Measurements from ENCODE around the gene CFAP92.

Gene CFAP92

GRCh38 chr3:128908951-128909350, 84.9 kb downstream of the CFAP92 start:
- Histone ChIP-seq H3K9me2 (ENCODE audit: low read depth, low read length) (no peaks in the 10 kb centered on the region), H3K27me3 (ENCODE audit: insufficient read depth, low read length) (no peaks in the 10 kb centered on the region), H3K9me3 (ENCODE audit: low read length) (no peaks in the 10 kb centered on the region), H3K79me2 (ENCODE audit: insufficient read depth, low read length) (no peaks in the 10 kb centered on the region), H3K9ac (ENCODE audit: low read length) (no peak overlapping the region), H3K27ac (ENCODE audit: low read depth, low read length, poor library complexity, severe bottlenecking) (no peak overlapping the region), H3K4me1 (ENCODE audit: insufficient read depth, low read length, severe bottlenecking) (no peaks in the 10 kb centered on the region), H4K20me1 (ENCODE audit: insufficient read depth, low read length) (no peaks in the 10 kb centered on the region), H3K4me3 (ENCODE audit: low read depth, low read length, poor library complexity, severe bottlenecking) (no peak overlapping the region), H3K36me3 (ENCODE audit: insufficient read depth, low read length) (peaks cover 100% of the 10 kb centered on the region), H3F3A (ENCODE audit: insufficient read depth, low read length) (no peaks in the 10 kb centered on the region), H2AFZ (ENCODE audit: low read length) (no peak overlapping the region), H3K4me2 (ENCODE audit: low read length) (no peak overlapping the region)
- TF ChIP-seq EZH2 (IDR thresholded peaks at IDR 0.05; ENCODE audit: borderline replicate concordance, low read length) (no peak), CTCF (IDR thresholded peaks at IDR 0.05; ENCODE audit: low read length) (no peak)

- Histone ChIP-seq H3K27me3 (ENCODE audit: insufficient read depth, low read length) (no peaks in the 10 kb centered on the region), H3K4me1 (ENCODE audit: insufficient read depth, low read length, severe bottlenecking) (no peaks in the 10 kb centered on the region), H3K9me3 (ENCODE audit: low read length) (no peaks in the 10 kb centered on the region), H2AFZ (ENCODE audit: low read length) (no peak overlapping the region), H3K4me3 (ENCODE audit: low read depth, low read length, poor library complexity, severe bottlenecking) (no peak overlapping the region), H3K36me3 (ENCODE audit: insufficient read depth, low read length) (peaks cover 100% of the 10 kb centered on the region), H3K9ac (ENCODE audit: low read length) (no peak overlapping the region), H3K79me2 (ENCODE audit: insufficient read depth, low read length) (no peaks in the 10 kb centered on the region), H3F3A (ENCODE audit: insufficient read depth, low read length) (no peaks in the 10 kb centered on the region), H4K20me1 (ENCODE audit: insufficient read depth, low read length) (no peaks in the 10 kb centered on the region), H3K27ac (ENCODE audit: low read depth, low read length, poor library complexity, severe bottlenecking) (no peak overlapping the region), H3K9me2 (ENCODE audit: low read depth, low read length) (no peaks in the 10 kb centered on the region), H3K4me2 (ENCODE audit: low read length) (no peak overlapping the region)
- TF ChIP-seq CTCF (IDR thresholded peaks at IDR 0.05; ENCODE audit: low read length): no peak
- no peak for TF ChIP-seq EZH2 (IDR thresholded peaks at IDR 0.05; ENCODE audit: borderline replicate concordance, low read length)
Measured at GRCh38 chr3:128907706-128908445, 86.0 kb downstream of the CFAP92 start.

DNA sequence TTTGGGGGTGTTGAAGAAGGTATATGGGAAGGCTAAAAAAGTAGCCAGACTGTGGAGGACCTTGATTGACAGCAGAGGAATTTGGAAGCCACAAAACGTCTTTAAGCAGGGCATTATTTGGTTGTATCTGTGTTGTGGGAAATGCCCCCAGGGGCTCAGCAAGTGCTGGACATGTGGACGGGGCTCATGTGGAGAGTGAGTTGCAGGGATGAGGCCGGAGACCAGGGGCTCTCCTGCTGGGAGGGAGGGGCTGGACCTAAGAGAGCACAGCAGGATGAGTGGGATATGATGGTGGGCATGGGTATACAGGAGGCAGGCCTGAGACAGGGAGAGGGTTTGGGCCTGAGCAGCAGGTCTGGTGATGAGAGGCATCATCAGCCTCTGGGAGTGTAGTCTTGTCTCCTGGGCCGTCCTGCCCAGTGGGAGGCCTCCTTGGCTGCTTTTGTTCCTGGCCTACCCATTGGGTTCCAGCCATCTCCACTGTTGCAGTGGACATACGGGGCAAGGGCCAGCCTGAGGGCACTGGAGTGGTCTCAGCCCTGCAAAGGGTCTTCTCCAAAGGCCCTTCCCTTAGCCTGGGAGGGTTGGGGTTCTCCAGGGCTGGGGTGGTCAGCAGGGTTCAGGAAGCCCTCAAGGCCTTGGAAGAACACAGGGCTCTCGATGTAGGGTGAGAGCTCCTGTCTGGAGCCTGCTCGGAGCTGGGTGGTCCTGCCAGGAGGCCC, 86.9 kb downstream of the CFAP92 start:
- Histone ChIP-seq H2AFZ (ENCODE audit: low read length) (no peak overlapping the region), H3K79me2 (ENCODE audit: insufficient read depth, low read length) (no peaks in the 10 kb centered on the region), H3K4me3 (ENCODE audit: low read depth, low read length, poor library complexity, severe bottlenecking) (no peak overlapping the region), H3K4me2 (ENCODE audit: low read length) (no peak overlapping the region), H4K20me1 (ENCODE audit: insufficient read depth, low read length) (no peaks in the 10 kb centered on the region), H3K4me1 (ENCODE audit: insufficient read depth, low read length, severe bottlenecking) (no peaks in the 10 kb centered on the region), H3F3A (ENCODE audit: insufficient read depth, low read length) (no peaks in the 10 kb centered on the region), H3K36me3 (ENCODE audit: insufficient read depth, low read length) (peaks cover 100% of the 10 kb centered on the region), H3K9me2 (ENCODE audit: low read depth, low read length) (no peaks in the 10 kb centered on the region), H3K9me3 (ENCODE audit: low read length) (no peaks in the 10 kb centered on the region), H3K27ac (ENCODE audit: low read depth, low read length, poor library complexity, severe bottlenecking) (no peak overlapping the region), H3K9ac (ENCODE audit: low read length) (no peak overlapping the region), H3K27me3 (ENCODE audit: insufficient read depth, low read length) (no peaks in the 10 kb centered on the region)
- TF ChIP-seq EZH2 (IDR thresholded peaks at IDR 0.05; ENCODE audit: borderline replicate concordance, low read length): no peak
- TF ChIP-seq CTCF (IDR thresholded peaks at IDR 0.05; ENCODE audit: low read length): no peak

Data from OCI-LY1 (cell line).